Measurements from ENCODE around the gene NOL3. TPM values are rescaled to one million over a fixed set of nuclear protein-coding genes. Genes with fewer than 3 reads are reported as not detected.

NOL3 gene
- polyA plus RNA-seq, 1 of the 3 experiments (the other 2 are of a cell fraction): 34.1 TPM

- ChIA-PET CTCF (interaction anchor here (0.6 to 1.4 kb wide), 9 partner anchors 16 to 369 kb away, joined by 3 to 4 read pairs (median 3); partner anchors contain the start of genes CTCF, NOL3 and TMEM208), POLR2A (interaction anchor here (0.6 to 2.9 kb wide), 8 partner anchors 9 to 220 kb away, joined by 3 to 8 read pairs (median 4); partner anchors contain the start of genes NOL3 and TMEM208)
- H3K4me1 ChIP-seq (ENCODE audit: control insufficient read depth in 1 of 2, insufficient read depth in 2 of 2, low read depth in 1 of 2, low read length in 1 of 2): peaks cover 8 to 25% of the 10 kb centered on the region in 2 experiments; a peak in 3 of 4 replicates
- no peaks in the 10 kb centered on the region for H3K27me3 ChIP-seq (ENCODE audit: insufficient read depth)
- peaks cover 50% of the 10 kb centered on the region for H3K79me2 ChIP-seq (ENCODE audit: insufficient read depth)
- peak overlapping the region; percentile 96 to 99 for H3K4me3 ChIP-seq (ENCODE audit: low read depth in 2 of 2, low read length in 1 of 2)
- H3K9ac ChIP-seq: peak overlapping the region; percentile 98
- peak overlapping the region; percentile 100 for H3K4me2 ChIP-seq
- 4% methylated on average over 14 of the region's 17 CpGs for WGBS (ENCODE audit: low lambda C conversion rate)
- peak overlapping the region; percentile 76 to 80; a peak in 2 of 4 replicates for H3K27ac ChIP-seq (ENCODE audit: low read depth in 2 of 2, low read length in 1 of 2)
- no peaks in the 10 kb centered on the region for H3K9me2 ChIP-seq
- H3K9me3 ChIP-seq: no peaks in the 10 kb centered on the region
- TF ChIP-seq RXRA (IDR thresholded peaks at IDR 0.05; ENCODE audit: borderline replicate concordance, low read depth): no peak
- TF ChIP-seq FOXM1 (IDR thresholded peaks at IDR 0.05; ENCODE audit: low read depth): no peak
- no peak for TF ChIP-seq JUND (IDR thresholded peaks at IDR 0.05)
- no peak for TF ChIP-seq YY1 (IDR thresholded peaks at IDR 0.05; ENCODE audit: low read depth)
- TF ChIP-seq CTCF (IDR thresholded peaks at IDR 0.05): no peak
- no peak for TF ChIP-seq SIN3A (IDR thresholded peaks at IDR 0.05; ENCODE audit: borderline replicate concordance, low read depth, low read length)
- no peak for TF ChIP-seq GABPA (IDR thresholded peaks at IDR 0.05; ENCODE audit: low read depth)
- no peak for TF ChIP-seq POLR2AphosphoS5 (IDR thresholded peaks at IDR 0.05; ENCODE audit: low read depth, low read length)
- no peak for TF ChIP-seq NRF1 (IDR thresholded peaks at IDR 0.05; ENCODE audit: low read depth, low read length)
- no peak for TF ChIP-seq USF2 (IDR thresholded peaks at IDR 0.05; ENCODE audit: borderline replicate concordance, low read depth, low read length)
- TF ChIP-seq SMC3 (IDR thresholded peaks at IDR 0.05; ENCODE audit: low read depth, low read length): no peak
- no peak for TF ChIP-seq EP300 (IDR thresholded peaks at IDR 0.05; ENCODE audit: borderline replicate concordance in 1 of 2, low read depth in 1 of 2, low read length in 1 of 2)
- no peak for TF ChIP-seq TCF12 (IDR thresholded peaks at IDR 0.05)
- TF ChIP-seq RFX5 (IDR thresholded peaks at IDR 0.05; ENCODE audit: low read length): no peak
- TF ChIP-seq USF1 (IDR thresholded peaks at IDR 0.05; ENCODE audit: borderline replicate concordance, low read depth): no peak
- peak; percentile 44 for DNase-seq
- H4K20me1 ChIP-seq (ENCODE audit: insufficient read depth): peaks cover 21% of the 10 kb centered on the region
- H3F3A ChIP-seq (replicated peaks; ENCODE audit: insufficient read depth): peaks cover 28% of the 10 kb centered on the region
- peaks cover 29 to 48% of the 10 kb centered on the region in 2 experiments for H3K36me3 ChIP-seq (replicated peaks in 1 of 2; ENCODE audit: control insufficient read depth in 1 of 2, insufficient read depth in 2 of 2, low read length in 1 of 2)
- no peak overlapping the region for H2AFZ ChIP-seq (ENCODE audit: low read depth)
Observed at GRCh38 chr16:67192781-67193361, 22.5 kb downstream of the NOL3 start.
